Brain pericyte (primary cell): Measurements from ENCODE around the gene RAC3.

Experiments used
- DNase-seq: peaks from one replicate; pipeline ENCODE4 v3.0.0-alpha.2; 2012; ENCODE audit warnings: low read depth, low spot score

RAC3 gene

DNA sequence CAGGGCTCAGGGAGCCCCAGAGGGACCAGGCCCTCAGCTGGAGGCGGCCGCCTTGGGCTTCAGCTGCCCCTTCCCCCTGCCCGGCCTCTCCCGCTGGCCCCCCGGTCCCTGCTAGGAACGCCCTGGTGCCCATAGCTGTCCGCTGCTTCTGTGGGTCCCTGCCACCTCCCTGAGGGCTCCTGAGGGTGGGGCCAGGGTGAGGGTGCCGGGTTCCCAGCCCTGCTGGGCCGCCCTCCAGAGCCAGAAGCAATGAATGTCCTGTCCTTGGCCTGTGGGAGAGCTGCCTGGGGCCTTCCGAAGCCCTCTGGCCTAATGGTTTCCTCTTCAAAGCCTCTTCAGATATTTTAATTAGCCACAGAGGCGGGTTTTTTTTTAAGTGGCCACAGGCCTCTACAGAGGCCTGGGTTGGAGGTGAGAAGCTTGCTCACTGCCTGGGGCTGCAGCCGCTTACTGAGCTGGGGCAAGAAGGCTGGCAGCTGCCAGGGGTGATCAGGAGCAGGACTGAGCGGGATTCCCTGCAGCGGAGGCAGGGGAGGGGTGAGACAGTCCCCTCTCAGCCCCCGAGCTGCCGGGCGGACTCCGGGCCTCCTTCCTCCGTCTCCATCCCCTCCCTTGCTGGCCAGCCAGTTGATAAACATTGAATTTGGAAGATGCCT is 18.7 kb upstream of the RAC3 start:
- no peak for DNase-seq

DNA sequence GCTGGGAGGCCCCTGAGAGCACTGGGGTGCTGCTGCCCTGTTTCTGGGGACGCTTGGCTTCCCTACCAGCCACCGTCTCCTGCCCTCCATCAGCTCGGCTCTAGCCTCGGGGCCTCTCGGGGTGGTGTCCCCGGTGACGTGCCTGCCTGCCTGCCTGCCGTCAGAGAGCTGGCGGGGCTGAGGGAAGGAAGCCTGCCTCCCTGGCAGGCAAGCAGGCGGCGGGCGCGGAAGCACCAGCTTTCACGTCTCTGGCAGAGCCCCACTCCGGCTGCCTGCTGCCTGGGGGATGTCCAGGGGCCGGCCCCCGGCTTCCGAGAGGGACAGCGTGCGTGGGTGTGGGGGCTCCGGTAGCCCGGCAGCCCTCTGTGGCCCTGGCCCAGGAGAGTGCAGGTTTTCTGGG is 18.1 kb upstream of the RAC3 start:
- no peak for DNase-seq

DNA sequence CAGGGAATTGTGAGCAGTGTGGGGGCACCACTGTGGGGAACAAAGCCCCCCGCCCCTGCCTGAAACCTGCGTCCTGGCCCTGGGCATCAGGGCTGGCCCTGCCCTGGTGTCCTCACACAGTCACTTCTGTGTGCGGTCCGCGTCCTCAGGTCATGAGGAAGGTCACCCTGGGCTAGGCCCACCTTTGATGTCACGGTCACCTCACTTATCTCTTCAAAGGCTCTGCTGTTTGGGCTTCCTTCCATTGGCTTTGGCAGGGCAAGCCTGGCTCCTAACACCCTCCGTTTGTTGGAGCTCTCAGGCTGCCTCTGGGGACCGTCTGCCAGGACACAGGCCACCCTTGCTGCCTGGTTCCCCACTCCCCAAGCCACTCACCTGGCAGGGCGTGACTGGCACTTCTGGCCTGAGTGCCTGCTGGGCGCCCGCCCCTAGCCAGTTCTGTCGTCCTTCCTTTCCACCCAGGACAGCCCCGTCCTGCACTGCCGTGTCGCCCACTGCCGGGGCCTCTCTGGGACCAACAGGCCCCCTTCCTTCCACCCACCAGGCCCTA is 17.6 kb upstream of the RAC3 start:
- no peak for DNase-seq

DNA sequence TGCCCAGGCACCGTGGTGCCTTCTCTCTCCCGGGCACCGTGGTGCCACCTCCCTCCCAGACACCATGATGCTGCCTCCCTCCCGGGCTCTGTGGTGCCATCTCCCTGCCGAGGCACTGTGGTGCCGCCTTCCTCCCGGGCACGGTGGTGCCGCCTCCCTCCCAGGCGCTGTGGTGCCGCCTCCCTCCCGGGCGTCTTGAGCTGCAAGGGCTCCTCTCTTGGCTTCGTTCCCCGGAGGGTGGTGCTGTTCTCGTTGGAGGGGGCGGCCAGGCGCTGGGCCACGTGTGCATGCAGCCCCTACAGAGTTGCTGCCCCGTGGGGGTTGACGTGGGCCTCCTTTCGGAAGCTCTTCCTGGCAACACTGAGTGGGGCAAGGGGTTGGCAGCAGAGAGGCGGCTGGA is 17.0 kb upstream of the RAC3 start:
- DNase-seq, result no peak

DNA sequence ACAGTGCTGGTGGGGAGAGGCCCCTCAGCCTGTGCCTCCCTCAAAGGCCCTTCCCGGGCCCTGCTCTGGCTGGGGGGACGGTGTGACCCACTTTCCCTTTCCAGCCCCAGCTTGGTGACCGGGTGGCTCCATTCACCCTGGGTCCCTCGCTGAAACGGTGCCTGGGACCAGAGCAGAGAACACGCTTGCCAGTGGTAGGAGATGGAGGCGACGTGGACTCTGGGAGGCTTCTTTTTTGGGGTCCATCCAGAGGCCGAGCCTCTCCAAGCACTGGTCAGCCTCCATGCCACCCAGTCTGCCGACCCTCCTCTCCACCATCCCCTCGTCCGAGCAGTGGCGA is 16.5 kb upstream of the RAC3 start:
- no peak for DNase-seq

DNA sequence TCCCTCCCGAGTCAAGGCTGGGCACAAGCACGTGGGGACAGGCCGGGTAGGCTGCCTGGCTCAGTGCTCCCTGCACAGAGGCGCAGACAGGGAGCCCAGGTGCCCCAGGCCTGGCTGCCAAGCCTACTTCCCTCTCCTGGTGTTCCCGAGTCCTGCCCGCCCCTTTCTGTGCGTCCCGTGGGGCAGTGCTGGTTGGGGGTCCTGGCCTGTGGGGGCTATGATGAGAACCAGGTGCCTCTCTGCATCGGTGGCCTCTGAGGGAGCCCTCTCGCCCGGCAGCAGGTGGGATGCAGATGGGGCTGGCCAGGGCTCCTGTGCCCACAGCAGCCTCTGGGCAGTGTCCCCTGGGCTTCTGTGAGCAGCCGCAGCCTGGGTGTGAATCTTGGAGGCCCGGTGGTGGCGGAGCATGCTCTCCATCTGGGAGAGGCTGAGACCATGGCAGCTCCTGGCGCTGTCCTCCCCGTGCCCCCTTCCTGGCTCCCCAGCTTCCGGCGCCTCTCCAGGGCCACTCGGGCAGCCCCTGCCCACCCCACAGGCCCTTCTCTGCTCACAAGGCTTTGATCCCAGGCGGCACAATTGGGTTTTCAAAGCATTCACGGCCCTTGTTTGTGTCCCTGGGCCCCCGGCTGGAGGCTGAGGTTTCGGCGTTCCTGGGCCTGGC is 16.0 kb upstream of the RAC3 start:
- DNase-seq, result no peak

DNA sequence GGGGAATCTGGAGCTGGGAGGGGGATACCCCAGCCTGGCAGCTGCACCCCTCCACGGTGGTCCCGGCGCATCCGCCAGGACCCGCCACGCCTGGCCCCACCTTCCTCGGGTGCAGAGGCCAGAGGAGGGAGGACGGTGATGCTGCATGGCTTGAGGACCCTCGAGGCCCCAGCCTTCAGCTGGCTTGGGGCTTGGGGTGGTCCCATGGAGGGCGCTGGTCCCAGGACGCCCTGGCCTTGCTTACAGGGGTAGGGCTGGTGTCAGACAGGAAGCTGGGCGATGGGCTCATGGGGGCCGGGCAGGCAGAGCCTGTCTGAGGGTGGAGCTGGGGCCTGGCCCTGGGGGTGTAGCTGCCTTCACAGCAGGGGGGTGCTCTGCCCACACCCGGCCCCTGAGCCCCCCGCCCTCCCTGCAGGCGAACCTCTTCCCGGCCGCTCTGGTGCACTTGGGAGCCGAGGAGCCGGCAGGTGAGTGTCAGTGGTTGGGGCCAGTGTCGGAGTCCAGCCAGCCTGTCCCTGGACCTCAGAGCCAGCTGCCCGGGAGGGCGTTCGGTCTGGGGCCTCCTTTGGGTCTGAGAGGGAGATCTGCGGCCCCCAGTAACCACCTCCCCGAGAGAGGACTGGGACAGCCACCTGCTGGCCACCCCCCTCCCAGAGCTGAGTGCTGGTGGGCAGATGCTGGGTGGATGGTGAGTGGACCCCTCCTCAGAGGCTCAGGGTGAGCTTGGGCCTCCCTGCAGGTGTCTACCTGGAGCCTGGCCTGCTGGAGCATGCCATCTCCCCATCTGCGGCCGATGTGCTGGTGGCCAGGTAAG is 15.2 kb upstream of the RAC3 start:
- DNase-seq, result no peak

DNA sequence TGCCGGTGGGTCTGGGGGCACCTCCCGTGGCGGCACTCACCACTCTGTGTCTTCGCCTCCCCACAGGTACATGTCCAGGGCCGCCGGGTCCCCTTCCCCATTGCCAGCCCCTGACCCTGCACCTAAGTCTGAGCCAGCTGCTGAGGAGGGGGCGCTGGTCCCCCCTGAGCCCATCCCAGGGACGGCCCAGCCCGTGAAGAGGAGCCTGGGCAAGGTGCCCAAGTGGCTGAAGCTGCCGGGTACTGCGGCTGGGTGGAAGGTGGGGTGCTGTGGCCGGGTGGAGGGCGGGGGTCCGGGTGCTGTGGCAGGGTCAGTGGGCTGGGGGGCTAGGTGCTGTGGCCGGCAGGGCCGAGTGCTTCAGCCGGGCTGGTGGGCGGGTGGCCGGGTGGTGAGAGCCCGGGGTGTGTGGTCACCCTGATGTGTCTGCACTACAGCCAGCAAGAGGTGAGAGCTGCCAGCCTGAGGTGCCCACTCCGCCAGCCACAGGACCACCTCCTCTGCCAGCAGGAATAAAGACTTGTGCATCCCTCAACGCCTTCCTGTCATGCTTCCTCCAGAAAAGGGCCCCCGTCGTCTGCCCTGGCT is 14.5 kb upstream of the RAC3 start:
- no peak for DNase-seq

DNA sequence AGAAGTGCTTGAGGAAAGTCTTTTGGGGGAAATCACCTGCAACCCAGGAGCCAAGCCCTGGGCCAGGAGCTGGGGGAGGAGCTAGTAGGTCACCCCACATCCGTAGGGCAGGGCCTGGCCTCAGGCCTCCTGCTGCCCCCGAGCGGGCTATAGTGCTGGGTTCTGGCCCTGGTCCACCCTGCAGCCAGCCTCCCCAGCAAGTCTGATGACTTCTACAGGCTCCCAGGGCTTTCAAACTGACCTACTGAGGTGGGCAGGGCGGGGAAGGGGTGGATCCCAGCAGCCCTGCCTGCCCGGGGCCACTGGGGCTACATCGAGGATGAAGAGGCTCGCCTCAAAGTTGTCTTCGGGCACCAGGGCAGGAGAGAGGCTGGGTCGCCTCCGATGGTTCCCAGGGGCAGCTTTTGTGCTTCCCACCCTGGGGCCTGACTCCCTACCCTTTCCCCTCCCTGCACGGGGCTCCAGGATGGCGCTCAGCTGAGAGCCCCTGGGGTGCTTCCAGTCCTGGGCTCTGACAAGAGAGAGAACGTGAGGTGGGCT is 13.8 kb upstream of the RAC3 start:
- DNase-seq, result no peak

DNA sequence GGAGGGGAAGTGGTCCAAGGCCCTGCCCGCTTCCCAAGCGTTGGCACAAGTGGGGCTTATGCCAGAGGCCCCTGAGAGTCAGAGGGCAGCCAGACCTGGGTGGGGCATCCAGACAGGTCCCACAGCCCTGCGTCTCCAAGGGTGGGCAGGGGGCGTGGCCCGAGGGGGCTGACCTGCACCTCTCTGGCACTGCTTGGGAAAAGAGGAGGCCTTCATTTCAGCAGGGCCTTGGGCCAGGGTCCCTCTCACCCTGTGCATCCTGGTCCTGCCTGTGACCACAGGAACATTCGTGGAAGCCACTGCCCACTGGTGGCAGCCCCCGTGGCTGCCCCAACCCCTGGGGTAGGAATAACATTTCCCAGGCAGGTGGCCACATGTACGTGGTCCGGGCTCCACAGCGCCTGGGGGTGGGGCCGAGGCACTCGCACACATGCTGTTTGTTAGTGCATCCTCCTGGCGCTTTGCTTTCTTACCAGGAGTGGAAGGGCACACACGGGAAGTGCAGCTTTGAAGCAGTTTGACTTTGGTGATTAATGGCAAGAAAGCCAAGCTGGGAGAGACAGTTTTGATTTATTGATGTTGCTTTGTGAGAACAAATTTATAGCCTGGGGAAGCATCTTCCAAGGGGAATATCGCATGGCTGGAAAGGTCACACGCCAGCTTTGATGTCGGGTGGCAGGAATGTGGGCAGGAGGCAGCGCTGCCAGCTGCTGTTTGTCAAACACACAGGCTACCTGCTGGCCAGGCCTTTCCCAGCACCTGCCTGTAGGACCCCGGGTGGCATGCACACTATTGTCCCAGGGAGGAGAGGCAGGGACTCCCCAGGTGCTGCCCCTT is 13.1 kb upstream of the RAC3 start:
- no peak for DNase-seq

DNA sequence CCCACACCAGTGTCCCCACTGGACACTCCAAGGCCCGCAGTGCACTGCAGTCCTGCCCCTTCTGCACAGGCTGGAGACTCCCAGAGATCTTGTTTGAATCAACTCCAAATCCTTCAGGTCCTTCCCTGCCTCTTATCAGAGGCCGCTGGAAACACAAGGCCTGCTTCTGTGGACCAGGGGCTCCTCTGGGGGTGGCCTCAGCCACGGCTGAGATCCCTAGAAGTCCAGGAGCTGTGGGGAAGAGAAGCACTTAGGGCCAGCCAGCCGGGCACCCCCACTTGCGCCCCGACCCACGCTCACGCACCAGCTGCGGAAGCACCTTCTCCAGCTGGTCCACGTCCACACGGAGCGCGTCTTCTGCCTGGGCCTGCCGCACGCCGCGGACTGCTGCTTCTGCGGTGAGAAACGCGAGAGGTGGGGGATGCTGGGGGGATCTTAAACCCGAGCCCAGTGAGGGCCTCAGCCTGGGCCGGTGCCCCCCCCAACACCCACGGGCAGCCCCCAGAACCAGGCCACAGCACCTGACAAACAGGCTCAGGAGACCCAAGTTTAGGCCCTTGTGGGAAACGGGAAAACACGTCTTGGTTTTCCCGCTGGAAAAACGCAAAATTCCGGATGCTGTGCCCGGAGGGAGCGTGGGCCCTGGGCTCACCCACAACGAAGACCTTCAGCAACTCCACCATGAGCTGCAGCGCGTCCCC is 12.3 kb upstream of the RAC3 start:
- DNase-seq, result no peak

DNA sequence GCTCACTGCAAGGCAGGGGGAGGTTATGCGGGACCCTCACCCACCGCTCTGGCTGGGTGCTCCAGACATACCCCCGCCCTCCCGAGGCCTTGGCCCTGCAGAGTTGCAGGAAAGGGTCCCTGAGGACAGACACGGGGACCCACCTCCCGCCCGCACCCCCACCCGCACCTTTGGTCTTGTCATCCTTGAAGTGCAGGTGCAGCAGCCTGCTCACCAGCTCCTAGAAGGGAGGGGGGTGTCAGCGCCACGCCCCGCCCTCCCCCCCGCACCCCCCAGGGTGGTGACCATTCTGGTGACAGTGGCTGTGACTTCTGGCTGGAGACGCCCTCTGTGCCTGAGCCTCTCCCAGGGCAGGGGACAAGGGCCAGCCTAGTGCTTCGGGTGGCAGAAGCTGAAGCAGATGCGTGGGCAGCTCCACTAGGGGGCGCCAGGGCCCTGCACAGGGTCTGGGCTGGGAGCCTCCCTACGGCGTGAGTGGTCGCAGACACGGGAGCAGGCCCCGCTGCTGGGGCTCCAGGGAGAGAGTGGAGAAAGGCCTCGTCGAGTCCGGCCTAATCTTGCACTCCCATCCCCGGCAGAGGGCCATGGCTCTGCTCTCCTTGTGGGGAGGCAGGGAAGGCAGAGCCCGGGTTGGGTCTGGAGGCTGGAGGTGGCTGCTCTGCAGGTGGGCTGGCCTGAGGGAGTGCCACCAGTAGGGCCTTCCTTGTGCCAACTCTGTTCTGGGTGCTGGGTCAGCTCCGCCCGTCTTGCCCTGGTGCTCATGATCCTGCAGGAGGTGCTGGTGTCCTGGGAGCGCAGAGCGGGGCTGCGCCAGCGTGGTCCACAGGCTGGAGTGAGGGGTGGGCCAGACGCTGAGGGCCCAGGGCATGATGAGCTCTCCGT is 11.5 kb upstream of the RAC3 start:
- no peak for DNase-seq

DNA sequence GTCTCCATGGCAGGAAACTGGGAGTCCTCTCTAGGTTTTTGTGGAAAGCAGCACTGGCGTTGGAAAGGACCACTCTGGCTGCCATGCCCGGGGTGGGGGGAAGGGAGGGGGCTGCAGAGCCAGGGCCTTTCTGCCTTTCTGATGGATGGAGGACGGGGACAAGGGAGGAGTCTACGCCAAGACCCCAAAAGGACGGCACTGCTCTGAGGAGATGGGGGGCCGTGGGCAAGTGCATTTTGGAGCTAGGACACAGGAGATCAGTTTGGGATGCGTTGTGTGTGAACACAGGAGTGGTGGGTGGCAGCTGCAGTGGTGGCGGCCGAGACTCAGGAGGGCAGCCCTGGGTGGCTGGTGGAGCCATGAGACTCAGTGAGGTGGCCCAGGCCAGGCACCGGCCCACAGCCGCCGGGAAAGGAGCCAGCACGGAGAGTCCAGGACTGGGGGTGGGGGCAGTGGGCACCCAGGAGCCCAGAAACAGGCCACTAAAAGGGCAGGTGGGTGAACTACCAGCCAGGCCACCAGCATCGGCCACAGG is 10.8 kb upstream of the RAC3 start:
- no peak for DNase-seq

DNA sequence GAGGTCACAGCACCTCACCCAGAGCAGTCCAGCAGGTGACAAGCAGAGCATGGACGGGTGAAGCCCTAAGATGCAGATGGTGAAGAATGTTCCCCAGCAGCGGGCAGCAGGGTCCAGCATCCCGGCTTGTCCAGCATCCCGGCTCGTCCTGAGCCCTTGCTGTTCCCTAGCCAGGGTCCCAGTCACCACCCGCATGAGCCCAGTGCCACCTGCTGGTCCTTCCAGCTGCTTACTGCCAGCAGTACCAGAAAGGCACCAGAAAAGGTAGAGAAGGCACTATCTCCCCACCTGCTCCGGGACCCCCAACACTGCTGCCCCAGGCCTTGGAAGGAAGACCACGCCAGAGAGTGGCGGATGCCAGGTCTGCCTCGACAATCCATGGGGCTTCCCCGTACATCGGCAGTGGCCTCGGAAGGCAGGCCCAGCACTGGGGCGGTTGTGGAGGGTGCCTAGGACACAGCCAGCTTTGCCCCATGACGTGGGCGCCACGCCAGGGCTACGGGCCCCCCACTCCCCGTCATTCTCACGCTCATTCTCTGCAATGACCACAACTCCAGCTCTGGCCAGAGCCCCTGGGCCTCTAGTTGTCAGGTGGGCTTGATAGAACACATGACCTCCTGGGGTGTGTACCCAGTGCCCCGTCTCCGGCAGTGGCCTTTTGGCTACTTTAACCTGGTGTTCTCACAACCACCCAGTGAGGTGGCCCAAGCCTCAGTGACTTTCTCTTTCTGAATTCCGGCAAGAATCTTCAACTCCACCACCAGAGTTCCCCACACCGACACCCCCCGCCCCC is 10.2 kb upstream of the RAC3 start:
- DNase-seq, result no peak

DNA sequence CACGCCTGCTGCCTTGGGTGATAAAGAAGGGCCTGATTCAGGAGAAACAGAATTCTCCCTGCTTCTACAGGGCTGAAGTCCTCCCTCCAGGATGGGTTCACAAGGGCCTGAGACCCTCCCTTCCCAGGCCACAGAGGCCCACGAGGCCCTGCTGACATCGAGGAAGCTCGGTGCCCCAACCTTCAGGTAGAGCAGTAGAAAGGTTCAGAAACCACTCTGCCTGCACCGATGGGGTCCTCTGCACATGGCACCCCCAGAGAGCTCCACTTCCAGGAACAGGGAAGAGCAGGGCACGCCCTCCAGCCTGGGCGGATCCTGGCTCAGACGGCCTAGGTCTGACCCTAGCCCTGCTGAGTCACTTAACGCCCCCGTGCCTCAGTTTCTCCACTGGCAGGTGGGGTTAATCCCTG is 9.6 kb upstream of the RAC3 start:
- no peak for DNase-seq

DNA sequence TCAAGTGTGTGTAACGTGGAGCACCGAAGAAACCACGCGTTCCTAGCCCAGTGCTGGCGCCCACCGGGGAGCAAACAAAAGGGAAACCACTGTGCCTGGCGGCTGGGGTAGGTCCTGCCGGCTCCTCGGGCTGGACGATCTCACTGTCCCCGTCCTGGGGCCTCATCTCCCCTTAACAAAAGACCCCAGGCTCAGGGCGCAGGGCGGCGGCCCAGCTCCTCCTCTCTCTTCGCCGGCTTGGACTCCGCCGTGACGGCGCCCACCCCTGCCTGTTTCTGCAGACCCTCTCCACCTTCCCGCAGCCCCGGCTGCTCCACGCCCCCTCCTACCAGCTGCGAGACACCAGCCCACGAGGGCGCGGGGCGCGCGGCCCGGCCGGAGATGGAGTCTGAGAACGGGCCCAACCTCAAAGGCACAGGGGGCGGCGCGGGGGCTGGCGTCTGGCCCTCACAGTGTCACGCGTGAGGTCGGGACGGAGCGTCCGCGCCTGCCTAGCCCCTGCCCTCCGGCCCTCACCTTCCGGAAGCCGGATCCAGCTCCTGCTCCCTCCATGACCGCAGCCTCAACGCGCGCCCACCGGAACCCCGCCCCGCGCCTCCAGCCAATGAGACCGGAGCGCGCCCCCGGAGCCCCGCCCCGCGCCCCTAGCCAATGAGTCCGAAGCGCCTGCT is 9.0 kb upstream of the RAC3 start, which contains the start of gene CENPX:
TSS of gene CENPX (minus strand) at position 569 of the 671 bp plus-strand sequence. CDS start at position 552, 17 bp downstream.
- no peak for DNase-seq

DNA sequence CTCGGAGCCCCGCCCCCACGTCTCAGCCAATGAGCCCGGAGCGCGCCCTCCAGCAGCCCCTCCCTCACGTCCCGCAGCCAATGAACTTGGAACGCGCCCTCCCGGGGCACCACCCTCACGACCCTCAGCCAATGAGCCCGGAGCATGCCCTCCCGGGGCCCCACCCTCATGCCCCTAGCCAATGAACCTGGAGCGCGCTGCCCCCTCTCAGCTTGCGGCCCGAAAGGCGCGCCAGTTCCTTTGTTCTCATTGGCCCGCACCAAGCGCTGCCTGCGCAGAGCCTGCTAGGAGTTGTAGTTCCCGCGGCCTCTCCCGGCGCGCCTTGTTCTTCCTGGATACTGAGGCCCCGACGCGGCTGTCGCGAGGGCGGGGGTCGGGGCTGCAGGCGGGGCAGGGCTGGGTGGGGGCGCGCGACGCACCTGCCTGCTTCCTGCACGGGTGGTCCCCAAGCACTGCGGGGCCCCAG is 8.5 kb upstream of the RAC3 start, which contains the start of gene LRRC45:
TSS of gene LRRC45 (plus strand) at position 325 of the 466 bp plus-strand sequence. CDS start 339 bp downstream, outside the sequence.
- DNase-seq, result peak; percentile 98
